PC-3 (cell line): Measurements from ENCODE around the gene PASK. TPM values are rescaled to one million over a fixed set of nuclear protein-coding genes. Genes with fewer than 3 reads are reported as not detected.

Experiments used
- ATAC-seq: fragments of 200-7000 bp; cut with Tn5 transposase; 2 replicates; pipeline ENCODE4 v1.9.1; 2020; ENCODE audit warnings: mild to moderate bottlenecking, moderate library complexity
- BruUV-seq: library from RNA; stranded (reverse); fragments of 400-500 nt; replicated peaks from 2 replicates; lab custom pipeline; 2021; lab: Mats Ljungman, UMichigan
- CTCF ChIA-PET: fragments of 300-600 bp; sonication (Branson Sonifier 250); formaldehyde crosslinking; loops from one replicate; lab custom pipeline; 2022; ENCODE audit warnings: antibody characterized with exemption; lab: Charles Lee
- POLR2A ChIA-PET: fragments of 300-600 bp; sonication (Branson Sonifier 250); formaldehyde crosslinking; loops from one replicate; lab custom pipeline; 2022; ENCODE audit warnings: antibody characterized with exemption; ENCODE audit not compliant: unreplicated experiment; lab: Charles Lee
- DNase-seq: peaks from one replicate; pipeline ENCODE4 v3.0.0-alpha.2; 2015
- H2AFZ ChIP-seq: fragments of 300-600 bp; sonication (generic); 2 replicates; pipeline ENCODE4 v1.6.0; 2016; ENCODE audit warnings: antibody characterized with exemption, low read length
- H3F3A ChIP-seq: fragments of 300-600 bp; sonication (generic); one replicate; pipeline ENCODE4 v1.6.0; 2017; ENCODE audit warnings: antibody characterized with exemption, low read length, control low read depth, mild to moderate bottlenecking; ENCODE audit not compliant: unreplicated experiment
- H3K27ac ChIP-seq: fragments of 300-600 bp; sonication (generic); 2 replicates; pipeline ENCODE4 v1.5.1; 2016; ENCODE audit warnings: mild to moderate bottlenecking, low read length
- H3K27me3 ChIP-seq: fragments of 300-600 bp; sonication (generic); 2 replicates; pipeline ENCODE4 v1.6.1; 2016; ENCODE audit warnings: low read length, mixed read lengths
- H3K36me3 ChIP-seq: fragments of 300-600 bp; sonication (generic); 2 replicates; pipeline ENCODE4 v1.6.1; 2016; ENCODE audit warnings: low read depth, mixed run types, low read length, mixed read lengths
- H3K4me1 ChIP-seq: fragments of 300-600 bp; sonication (generic); 2 replicates; pipeline ENCODE4 v1.5.1; 2016; ENCODE audit warnings: low read length; ENCODE audit not compliant: insufficient read depth
- H3K4me2 ChIP-seq: fragments of 300-600 bp; sonication (generic); 2 replicates; pipeline ENCODE4 v1.6.0; 2016; ENCODE audit warnings: low read length
- H3K4me3 ChIP-seq: fragments of 300-600 bp; sonication (generic); 2 replicates; pipeline ENCODE4 v1.5.1; 2016; ENCODE audit warnings: mild to moderate bottlenecking, low read length, mixed read lengths
- H3K79me2 ChIP-seq: fragments of 300-600 bp; sonication (generic); 2 replicates; pipeline ENCODE4 v1.6.1; 2017; ENCODE audit warnings: low read length, mixed read lengths
- H3K9ac ChIP-seq: fragments of 300-600 bp; sonication (generic); 2 replicates; pipeline ENCODE4 v1.6.0; 2016; ENCODE audit warnings: mild to moderate bottlenecking, low read length
- H3K9me2 ChIP-seq: fragments of 300-600 bp; sonication (generic); replicated peaks from 2 replicates; pipeline ENCODE4 v1.6.1; 2016; ENCODE audit warnings: mixed run types, low read length, mixed read lengths
- H3K9me3 ChIP-seq: fragments of 300-600 bp; sonication (generic); 2 replicates; pipeline ENCODE4 v1.6.1; 2016; ENCODE audit warnings: low read length, mixed read lengths
- H4K20me1 ChIP-seq: fragments of 300-600 bp; sonication (generic); 2 replicates; pipeline ENCODE4 v1.6.1; 2016; ENCODE audit warnings: low read length, mixed read lengths
- CTCF ChIP-seq: fragments of 300-600 bp; sonication (generic); conservative IDR thresholded peaks from 2 replicates; pipeline ENCODE4 v1.5.1; 2017; ENCODE audit warnings: antibody characterized with exemption, low read depth, mild to moderate bottlenecking, low read length
- EZH2 ChIP-seq: fragments of 300-600 bp; sonication (generic); IDR thresholded peaks from one replicate; pipeline ENCODE4 v1.6.1; 2017; ENCODE audit warnings: antibody characterized with exemption, mild to moderate bottlenecking, low read length; ENCODE audit not compliant: unreplicated experiment
- EZH2phosphoT487 ChIP-seq: fragments of 300-600 bp; sonication (generic); IDR thresholded peaks from 2 replicates; pipeline ENCODE4 v1.6.1; 2018; ENCODE audit warnings: mild to moderate bottlenecking, antibody characterized with exemption, low read length, borderline replicate concordance
- intact Hi-C: fragments of 100-400 bp; cut with micrococcal nuclease; formaldehyde crosslinking; loops from 2 replicates; pipeline ENCODE4 v1.9.0; 2023
- total RNA-seq: library from RNA; depleted of rRNA; stranded (reverse); fragments of >200 nt; gene quantifications from 2 replicates; pipeline ENCODE4 v1.2.3, GENCODE V29; 2014

The PASK gene
- total RNA-seq, 1 experiment from 2014 or later = 4.1 TPM

GRCh38 chr2:241156971-241157441 lies 7.7 kb upstream of the PASK start:
- no peak overlapping the region for H3K27ac ChIP-seq
- no peak overlapping the region for H3K9ac ChIP-seq
- no TSS peak for BruUV-seq
- H3K4me3 ChIP-seq = no peak overlapping the region
- no peak overlapping the region for H3K4me2 ChIP-seq
- H3F3A ChIP-seq = no peaks in the 10 kb centered on the region
- H2AFZ ChIP-seq = no peak overlapping the region
- ChIA-PET POLR2A (no interaction called here), CTCF (no interaction called here)
- H3K79me2 ChIP-seq = no peaks in the 10 kb centered on the region
- no peak for DNase-seq
- TF ChIP-seq EZH2phosphoT487 (no peak), CTCF (no peak), EZH2 (no peak)
- no peaks in the 10 kb centered on the region for H3K9me2 ChIP-seq
- no peak for ATAC-seq
- intact Hi-C loops = no loop called here
- no peaks in the 10 kb centered on the region for H4K20me1 ChIP-seq
- no peaks in the 10 kb centered on the region for H3K9me3 ChIP-seq
- no peaks in the 10 kb centered on the region for H3K27me3 ChIP-seq
- no peaks in the 10 kb centered on the region for H3K36me3 ChIP-seq
- H3K4me1 ChIP-seq = no peaks in the 10 kb centered on the region

- Histone ChIP-seq H3K27me3 (no peaks in the 10 kb centered on the region), H3K36me3 (no peaks in the 10 kb centered on the region), H3K9me2 (no peaks in the 10 kb centered on the region), H3K9me3 (no peaks in the 10 kb centered on the region), H3K27ac (no peak overlapping the region), H2AFZ (no peak overlapping the region), H4K20me1 (no peaks in the 10 kb centered on the region), H3F3A (no peaks in the 10 kb centered on the region), H3K9ac (no peak overlapping the region), H3K79me2 (peaks cover 5% of the 10 kb centered on the region), H3K4me1 (no peaks in the 10 kb centered on the region), H3K4me3 (no peak overlapping the region), H3K4me2 (no peak overlapping the region)
- no TSS peak for BruUV-seq
- DNase-seq = no peak
- intact Hi-C loops = no loop called here
- ChIA-PET CTCF (no interaction called here), POLR2A (interaction anchor here (0.6 kb wide), 1 partner anchor 11 kb away, joined by 5 read pairs; no protein-coding TSS in a partner anchor)
- ATAC-seq = no peak
- no peak for TF ChIP-seq EZH2phosphoT487
- TF ChIP-seq EZH2 = no peak
- TF ChIP-seq CTCF = no peak
Observed at GRCh38 chr2:241155936-241156335, 6.7 kb upstream of the PASK start.

- ChIA-PET POLR2A (no interaction called here), CTCF (no interaction called here)
- no peak overlapping the region for H2AFZ ChIP-seq
- intact Hi-C loops = no loop called here
- H3K36me3 ChIP-seq = no peaks in the 10 kb centered on the region
- ATAC-seq = no peak
- H3K4me3 ChIP-seq = no peak overlapping the region
- DNase-seq = no peak
- peaks cover 9% of the 10 kb centered on the region for H3K79me2 ChIP-seq
- H3F3A ChIP-seq = no peaks in the 10 kb centered on the region
- H4K20me1 ChIP-seq = no peaks in the 10 kb centered on the region
- H3K9me3 ChIP-seq = no peaks in the 10 kb centered on the region
- no peak overlapping the region for H3K27ac ChIP-seq
- H3K4me2 ChIP-seq = no peak overlapping the region
- no peaks in the 10 kb centered on the region for H3K9me2 ChIP-seq
- no peaks in the 10 kb centered on the region for H3K27me3 ChIP-seq
- BruUV-seq = no TSS peak
- H3K4me1 ChIP-seq = no peaks in the 10 kb centered on the region
- H3K9ac ChIP-seq = no peak overlapping the region
- no peak for TF ChIP-seq EZH2
- TF ChIP-seq EZH2phosphoT487 = no peak
- TF ChIP-seq CTCF = no peak
Observed at GRCh38 chr2:241154915-241155314, 5.6 kb upstream of the PASK start.
